Mucosa of rectum (tissue), 2 donors: Measurements from ENCODE around the gene IFNA8.
"Not testable (repeated sequence)": the region's sequence is repeated elsewhere in the genome, so short reads cannot be mapped to it uniquely, and the experiment has no call there.

Source experiments
- H3K27ac ChIP-seq, 2 donors: one replicate each; pipeline ENCODE4 v1.7.0; 2013; ENCODE audit warnings: inconsistent platforms in 2 of 2, low read depth in 2 of 2, low read length in 2 of 2
- H3K27me3 ChIP-seq, 2 donors: one replicate each; pipeline ENCODE4 v1.7.0; 2013; ENCODE audit warnings: low read length in 2 of 2; ENCODE audit not compliant: control insufficient read depth in 2 of 2, insufficient read depth in 2 of 2
- H3K36me3 ChIP-seq, 2 donors: one replicate each; pipeline ENCODE4 v1.7.0; 2013; ENCODE audit warnings: low read length in 2 of 2; ENCODE audit not compliant: control insufficient read depth in 2 of 2, insufficient read depth in 2 of 2
- H3K4me1 ChIP-seq, 2 donors: one replicate each; pipeline ENCODE4 v1.7.0; 2013; ENCODE audit warnings: low read length in 2 of 2, mild to moderate bottlenecking in 1 of 2; ENCODE audit not compliant: control insufficient read depth in 2 of 2, insufficient read depth in 2 of 2
- H3K4me3 ChIP-seq, 2 donors: one replicate each; pipeline ENCODE4 v1.7.0; 2013; ENCODE audit warnings: low read length in 2 of 2
- H3K9ac ChIP-seq, 2 donors: one replicate each; pipeline ENCODE4 v1.7.0; 2013; ENCODE audit warnings: low read length in 2 of 2, low read depth in 1 of 2, mild to moderate bottlenecking in 1 of 2
- H3K9me3 ChIP-seq, 2 donors: one replicate each; pipeline ENCODE4 v1.7.0; 2013; ENCODE audit warnings: low read length in 2 of 2; ENCODE audit not compliant: control insufficient read depth in 2 of 2
- donor health status: healthy.
- donor health status: Normal muscosa, but diverticular disease.

The IFNA8 gene

GRCh38 chr9:21408817-21409216 is at the start of gene IFNA8:
Gene IFNA8 (plus strand): TSS chr9:21409117. CDS start chr9:21409177, 60 bp downstream.
- H3K4me3 ChIP-seq: no peak within 1 kb of the TSS
- H3K27ac ChIP-seq: no peak within 1 kb of the TSS
- H3K36me3 ChIP-seq: no peaks in the 10 kb centered on the region
- no peaks in the 10 kb centered on the region for H3K9me3 ChIP-seq
- no peaks in the 10 kb centered on the region for H3K27me3 ChIP-seq
- no peak within 1 kb of the TSS for H3K9ac ChIP-seq
- no peaks in the 10 kb centered on the region for H3K4me1 ChIP-seq

- Histone ChIP-seq H3K36me3 (no peaks in the 10 kb centered on the region), H3K9me3 (no peaks in the 10 kb centered on the region), H3K4me1 (peaks cover 0 to 2% of the 10 kb centered on the region in 2 donors), H3K27me3 (no peaks in the 10 kb centered on the region), H3K27ac (no peak overlapping the region), H3K9ac (no peak overlapping the region), H3K4me3 (no peak overlapping the region)
Measured at GRCh38 chr9:21362287-21362686, 46.6 kb upstream of the IFNA8 start.

GRCh38 chr9:21367169-21367568 is 41.7 kb upstream of the IFNA8 start:
- H3K27ac ChIP-seq, H3K9me3 ChIP-seq, H3K27me3 ChIP-seq, H3K9ac ChIP-seq, H3K4me1 ChIP-seq, H3K4me3 ChIP-seq, H3K36me3 ChIP-seq: not testable (repeated sequence)

DNA sequence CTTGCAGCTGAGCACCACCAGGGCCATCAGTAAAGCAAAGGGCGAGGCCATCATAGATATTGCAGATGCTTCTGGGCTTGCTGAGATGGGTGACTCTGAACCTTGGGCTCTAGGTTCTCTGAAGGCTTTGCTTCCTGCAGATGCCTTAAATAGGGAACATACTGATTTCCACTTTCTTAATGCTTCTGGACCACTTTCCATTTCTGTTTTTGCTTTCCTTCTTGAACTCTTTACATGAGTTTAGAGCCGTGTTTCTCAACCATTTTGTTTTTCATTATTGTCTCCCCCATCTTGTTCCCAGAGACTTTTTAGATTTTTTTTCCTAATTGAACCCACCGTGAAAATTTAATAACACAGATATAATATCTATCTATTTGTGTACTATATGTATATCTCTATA is 41.0 kb upstream of the IFNA8 start, which contains the start of gene IFNA13:
TSS of gene IFNA13 (minus strand) at position 101 of the 400 bp plus-strand sequence. CDS start at position 54, 47 bp downstream.
- no peak within 1 kb of the TSS for H3K27ac ChIP-seq
- H3K4me3 ChIP-seq: no peak within 1 kb of the TSS
- H3K9me3 ChIP-seq: no peaks in the 10 kb centered on the region
- H3K27me3 ChIP-seq: no peaks in the 10 kb centered on the region
- H3K4me1 ChIP-seq: no peaks in the 10 kb centered on the region
- H3K9ac ChIP-seq: no peak within 1 kb of the TSS
- H3K36me3 ChIP-seq: no peaks in the 10 kb centered on the region

DNA sequence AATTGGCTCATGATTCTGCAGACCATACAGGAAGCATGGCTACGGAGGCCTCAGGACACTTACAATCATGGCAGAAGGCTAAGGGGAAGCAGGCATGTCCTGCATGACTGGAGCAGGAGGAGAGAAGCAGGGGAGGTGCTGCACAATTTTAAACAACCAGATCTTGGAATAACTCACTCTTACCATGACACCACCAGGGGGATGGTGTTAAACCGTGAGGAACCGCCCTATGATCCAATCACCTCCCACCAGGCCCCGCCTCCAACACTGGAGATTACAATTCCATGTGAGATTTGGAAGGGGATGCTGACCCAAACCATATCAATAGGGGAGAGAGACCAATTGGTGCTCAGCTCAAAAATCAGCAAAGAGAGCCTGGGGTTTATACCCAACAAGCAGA is 37.5 kb upstream of the IFNA8 start:
- H3K9me3 ChIP-seq, H3K36me3 ChIP-seq, H3K4me3 ChIP-seq, H3K4me1 ChIP-seq, H3K9ac ChIP-seq, H3K27me3 ChIP-seq, H3K27ac ChIP-seq: not testable (repeated sequence)

GRCh38 chr9:21381448-21382339 is 27.2 kb upstream of the IFNA8 start:
- no peaks in the 10 kb centered on the region for H3K4me1 ChIP-seq
- H3K27me3 ChIP-seq: no peaks in the 10 kb centered on the region
- H3K9ac ChIP-seq: no peak overlapping the region
- H3K9me3 ChIP-seq: no peaks in the 10 kb centered on the region
- H3K27ac ChIP-seq: no peak overlapping the region
- no peaks in the 10 kb centered on the region for H3K36me3 ChIP-seq
- H3K4me3 ChIP-seq: no peak overlapping the region

GRCh38 chr9:21383627-21384026 is 25.3 kb upstream of the IFNA8 start:
- Histone ChIP-seq H3K4me3 (no peak overlapping the region), H3K27me3 (peaks cover 0 to 4% of the 10 kb centered on the region in 2 donors), H3K9me3 (no peaks in the 10 kb centered on the region), H3K4me1 (no peaks in the 10 kb centered on the region), H3K36me3 (no peaks in the 10 kb centered on the region), H3K9ac (no peak overlapping the region), H3K27ac (no peak overlapping the region)

DNA sequence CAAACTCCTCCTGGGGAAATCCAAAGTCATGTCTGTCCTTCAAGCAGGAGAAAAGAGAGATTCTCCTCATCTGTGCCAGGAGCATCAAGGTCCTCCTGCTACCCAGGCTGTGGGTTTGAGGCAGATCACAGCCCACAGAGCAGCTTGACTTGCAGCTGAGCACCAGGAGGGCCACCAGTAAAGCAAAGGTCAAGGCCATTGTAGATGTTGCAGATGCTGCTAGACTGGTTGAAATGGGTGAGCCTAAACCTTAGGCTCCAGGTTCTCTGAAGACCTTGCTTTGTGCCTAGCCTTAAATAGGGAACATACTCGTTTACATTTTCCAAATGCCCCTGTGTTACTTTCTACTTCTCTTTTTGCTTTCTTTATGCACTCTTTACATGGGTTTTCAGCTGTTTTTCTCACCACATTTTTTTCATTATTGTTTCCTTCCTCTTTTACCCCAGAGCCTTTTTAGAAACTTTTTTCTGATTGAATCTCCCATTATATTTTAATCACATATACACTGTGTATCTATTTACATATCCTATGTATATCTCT is 23.7 kb upstream of the IFNA8 start, which contains the start of gene IFNA2:
TSS of gene IFNA2 (minus strand) at position 268 of the 540 bp plus-strand sequence. CDS start at position 199, 69 bp downstream.
- H3K4me1 ChIP-seq: no peaks in the 10 kb centered on the region
- peaks cover 3 to 4% of the 10 kb centered on the region in 2 donors for H3K27me3 ChIP-seq
- H3K4me3 ChIP-seq: no peak within 1 kb of the TSS
- no peaks in the 10 kb centered on the region for H3K36me3 ChIP-seq
- no peaks in the 10 kb centered on the region for H3K9me3 ChIP-seq
- H3K9ac ChIP-seq: no peak within 1 kb of the TSS
- H3K27ac ChIP-seq: no peak within 1 kb of the TSS

- H3K27me3 ChIP-seq: peaks cover 24 to 42% of the 10 kb centered on the region in 2 donors
Measured at GRCh38 chr9:21392270-21392669, 16.6 kb upstream of the IFNA8 start.

More at GRCh38 chr9:21392270-21392669, 16.6 kb upstream of the IFNA8 start:
- no peaks in the 10 kb centered on the region for H3K9me3 ChIP-seq
- H3K4me3 ChIP-seq: no peak overlapping the region
- no peaks in the 10 kb centered on the region for H3K36me3 ChIP-seq
- peaks cover 0 to 6% of the 10 kb centered on the region in 2 donors for H3K4me1 ChIP-seq
- H3K9ac ChIP-seq: no peak overlapping the region
- no peak overlapping the region for H3K27ac ChIP-seq
